Pancreas (tissue), 10 donors: ENCODE data around the gene MAP4K5. TPM values are rescaled to one million over a fixed set of nuclear protein-coding genes. Genes with fewer than 3 reads are reported as not detected.
A peak's percentile ranks its signal among the peaks of the same experiment; 100 is the strongest.

ENCODE experiments used
- ATAC-seq, 4 donors: fragments of 200-7000 bp; cut with Tn5 transposase; one replicate each; pipeline versions ENCODE4 v1.8.0 to v1.9.1; 2020; ENCODE audit warnings: mild to moderate bottlenecking in 4 of 4, moderate library complexity in 4 of 4
- DNase-seq, 6 donors: peaks; one replicate each; pipeline ENCODE4 v3.0.0-alpha.2; 2020
- FAIRE-seq: peaks from 2 replicates; lab custom pipeline; 2012; peaks lifted over from hg19 to GRCh38; lab: Jason Lieb, UNC
- H3K27ac ChIP-seq, 4 donors: fragments of 200-600 bp; sonication (generic); 1 replicate in 3 of 4; 2 replicates in 1 of 4; pipeline versions ENCODE4 v1.5.0 to v1.8.0; 2020
- H3K27me3 ChIP-seq, 4 donors: fragments of 200-600 bp; one replicate each; pipeline ENCODE4 v1.8.0; 2021
- H3K36me3 ChIP-seq, 3 donors: fragments of 200-600 bp; sonication (generic) in 1 of 3; one replicate each; pipeline versions ENCODE4 v1.5.0 to v1.8.0; 2020 to 2021
- H3K4me1 ChIP-seq, 3 donors: fragments of 200-600 bp; one replicate each; pipeline ENCODE4 v1.8.0; 2021
- H3K4me3 ChIP-seq, 4 donors: fragments of 200-600 bp; sonication (generic) in 2 of 4; one replicate each; pipeline versions ENCODE4 v1.5.0 to v1.8.0; 2020 to 2021
- H3K9me3 ChIP-seq, 4 donors: fragments of 200-600 bp; one replicate each; pipeline ENCODE4 v1.8.0; 2021
- WGBS, 2 donors: extraction: QIAGEN DNeasy Blood & Tissue Kit; methylation state at CpG; one replicate each; pipeline ENCODE4 v1.1.7; 2013; 5-methylcytosine and 5-hydroxymethylcytosine counted together
- intact Hi-C, 3 donors: fragments of 100-400 bp; cut with DNase I; formaldehyde crosslinking; loops; one replicate each; pipeline versions ENCODE4 v1.11.1 to v1.14.2; 2022
- polyA plus RNA-seq, 2 donors: library from polyadenylated mRNA; stranded (reverse); fragments of 200-250 nt; gene quantifications; one replicate each; pipeline ENCODE4 v1.2.3, GENCODE V29; 2013
- total RNA-seq, 6 donors: library from RNA; stranded (reverse); fragmentation: NEBNext Ultra II Directional in 4 of 6; extraction: Animal tissue kit (Norgen Biotek cat#: 25700) in 4 of 6; gene quantifications; one replicate each; pipeline versions ENCODE4 v1.2.1 to v1.2.4, GENCODE V29; 2021 to 2023
- TF ChIP-seq, protein P1 (sequence below), 4 donors: fragments of 200-600 bp; sonication (generic) in 3 of 4; IDR thresholded peaks; one replicate each; pipeline versions ENCODE4 v1.5.0 to v1.8.0; 2021; ENCODE audit warnings: antibody characterized with exemption in 4 of 4
- donor health status: healthy with polysubstance abuse.
- donor health status: DM: no; HTN: no; CAD: no; lungs with moderate emphysema.
- donor health status: DM: no; HTN: no; CAD: no.
- donor health status: control.
- donor health status: control.
- donor health status: Bipolar disorder and iron deficiency.
- donor health status: DM: yes; HTN: yes; CAD: no.
- donor health status: DM: no; HTN: no; CAD: no.
- donor health status: DM: no; HTN: no; CAD: no.
- donor health status: DM: yes; HTN: yes; CAD: no.

MAP4K5 gene
- total and polyA plus RNA-seq, 8 donors, result 12.6 to 28.6 (median 21.0) TPM

DNA sequence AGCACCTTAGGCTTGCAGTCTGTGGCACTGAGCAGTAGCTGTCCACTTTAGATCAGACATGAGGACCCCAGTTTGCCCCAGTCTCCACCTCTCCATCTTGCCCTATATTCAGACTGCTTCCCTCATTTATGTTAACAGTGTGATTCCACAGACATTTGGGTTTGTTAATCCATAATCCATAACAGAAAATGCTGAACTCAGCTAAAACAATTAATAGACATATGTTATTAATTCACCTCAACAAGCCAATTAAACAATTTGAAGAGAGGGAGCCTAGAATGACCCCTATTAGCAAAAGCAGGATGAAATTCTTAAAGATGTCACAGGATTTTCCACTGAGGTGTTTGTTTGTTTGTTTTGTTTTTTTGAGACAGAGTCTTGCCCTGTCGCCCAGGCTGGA, 144.8 kb downstream of the MAP4K5 start:
- DNase-seq, result no peak
- WGBS, 2 donors, result 96% methylated on average over 1 of the region's 1 CpG
- Histone ChIP-seq H3K4me3 (no peak overlapping the region), H3K27ac (no peak overlapping the region), H3K9me3 (no peaks in the 10 kb centered on the region), H3K4me1 (peaks cover 14 to 25% (median 16%) of the 10 kb centered on the region in 3 donors), H3K36me3 (no peaks in the 10 kb centered on the region), H3K27me3 (no peaks in the 10 kb centered on the region)
- TF ChIP-seq, protein P1, sequence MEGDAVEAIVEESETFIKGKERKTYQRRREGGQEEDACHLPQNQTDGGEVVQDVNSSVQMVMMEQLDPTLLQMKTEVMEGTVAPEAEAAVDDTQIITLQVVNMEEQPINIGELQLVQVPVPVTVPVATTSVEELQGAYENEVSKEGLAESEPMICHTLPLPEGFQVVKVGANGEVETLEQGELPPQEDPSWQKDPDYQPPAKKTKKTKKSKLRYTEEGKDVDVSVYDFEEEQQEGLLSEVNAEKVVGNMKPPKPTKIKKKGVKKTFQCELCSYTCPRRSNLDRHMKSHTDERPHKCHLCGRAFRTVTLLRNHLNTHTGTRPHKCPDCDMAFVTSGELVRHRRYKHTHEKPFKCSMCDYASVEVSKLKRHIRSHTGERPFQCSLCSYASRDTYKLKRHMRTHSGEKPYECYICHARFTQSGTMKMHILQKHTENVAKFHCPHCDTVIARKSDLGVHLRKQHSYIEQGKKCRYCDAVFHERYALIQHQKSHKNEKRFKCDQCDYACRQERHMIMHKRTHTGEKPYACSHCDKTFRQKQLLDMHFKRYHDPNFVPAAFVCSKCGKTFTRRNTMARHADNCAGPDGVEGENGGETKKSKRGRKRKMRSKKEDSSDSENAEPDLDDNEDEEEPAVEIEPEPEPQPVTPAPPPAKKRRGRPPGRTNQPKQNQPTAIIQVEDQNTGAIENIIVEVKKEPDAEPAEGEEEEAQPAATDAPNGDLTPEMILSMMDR (IDR thresholded peaks at IDR 0.05), result no peak
- intact Hi-C loops, result no loop called here
- no peak for FAIRE-seq
- no peak for ATAC-seq

DNA sequence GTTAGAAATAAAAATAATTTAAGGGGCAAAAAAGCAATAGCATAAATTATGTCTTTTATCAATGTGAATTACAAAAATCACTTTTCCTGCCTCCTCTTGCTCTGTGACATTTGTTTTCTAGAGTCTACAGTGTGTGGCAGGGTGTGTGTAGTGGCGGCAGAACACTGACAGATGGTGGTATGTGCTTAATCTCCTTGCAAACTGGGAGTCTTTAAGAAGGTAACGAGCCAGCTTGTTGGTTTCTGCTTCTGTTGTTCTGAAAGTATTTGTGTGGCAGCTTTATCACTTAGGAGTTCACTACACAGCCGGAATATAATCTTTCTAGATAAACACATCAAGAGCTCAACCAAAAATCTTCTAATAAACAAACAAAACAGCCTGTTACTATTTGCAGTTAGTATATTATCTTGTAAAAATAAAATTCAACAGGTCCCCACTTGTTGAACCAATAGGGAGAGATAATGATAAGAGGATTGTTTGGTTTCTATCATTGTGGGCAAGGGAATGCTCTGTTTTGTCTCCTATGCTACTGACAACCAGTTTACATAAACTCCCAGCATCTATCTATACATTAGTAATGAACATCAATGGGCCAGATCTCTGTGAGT, 148.6 kb downstream of the MAP4K5 start:
- no peak overlapping the region for H3K27ac ChIP-seq
- intact Hi-C loops, result no loop called here
- no peak for DNase-seq

DNA sequence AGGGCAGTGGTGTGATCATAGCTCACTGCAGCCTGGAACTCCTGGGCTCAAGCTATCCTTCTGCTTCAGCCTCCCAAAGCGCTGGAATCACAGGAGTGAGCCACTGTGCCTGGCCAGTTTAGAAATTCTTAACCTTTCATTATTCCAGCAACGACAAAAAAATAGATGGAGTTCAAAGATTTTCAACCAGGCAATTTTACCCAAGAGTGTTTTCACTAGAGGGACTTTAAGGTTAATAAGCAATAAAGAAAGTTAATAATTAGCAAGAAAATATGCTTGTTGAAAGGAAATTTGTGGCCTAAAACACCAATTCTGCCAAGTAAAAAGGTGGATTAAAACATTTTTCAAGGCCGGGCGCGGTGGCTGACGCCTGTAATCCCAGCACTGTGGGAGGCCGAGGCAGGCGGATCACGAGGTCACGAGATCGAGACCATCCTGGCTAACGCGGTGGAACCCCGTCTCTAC, 150.5 kb downstream of the MAP4K5 start:
- peak; percentile 42 to 55 (median 47) for ATAC-seq
- TF ChIP-seq, protein P1 (IDR thresholded peaks at IDR 0.05), result no peak
- Histone ChIP-seq H3K9me3 (no peaks in the 10 kb centered on the region), H3K27ac (peak overlapping the region in 1 of 4 donors; percentile 46), H3K4me1 (peaks cover 0 to 8% (median 4%) of the 10 kb centered on the region in 3 donors), H3K27me3 (no peaks in the 10 kb centered on the region), H3K4me3 (no peak overlapping the region), H3K36me3 (no peaks in the 10 kb centered on the region)
- FAIRE-seq, result no peak
- DNase-seq, result peak in 4 of 6 donors; percentile 28 to 46 (median 38)
- intact Hi-C loops, result no loop called here
- WGBS, 2 donors, result 33 to 43% methylated on average over 14 of the region's 14 CpGs

More for the DNA sequence above, 148.6 kb downstream of the MAP4K5 start:
- Histone ChIP-seq H3K27me3 (no peaks in the 10 kb centered on the region), H3K4me3 (no peak overlapping the region), H3K36me3 (no peaks in the 10 kb centered on the region), H3K9me3 (no peaks in the 10 kb centered on the region), H3K4me1 (peaks cover 1 to 14% (median 12%) of the 10 kb centered on the region in 3 donors)
- ATAC-seq (peak in 3 of 4 donors; percentile 62 to 72 (median 71)), FAIRE-seq (no peak)
- TF ChIP-seq, protein P1 (IDR thresholded peaks at IDR 0.05), result no peak
- WGBS, 2 donors, result 24 to 29% methylated on average over 3 of the region's 3 CpGs

DNA sequence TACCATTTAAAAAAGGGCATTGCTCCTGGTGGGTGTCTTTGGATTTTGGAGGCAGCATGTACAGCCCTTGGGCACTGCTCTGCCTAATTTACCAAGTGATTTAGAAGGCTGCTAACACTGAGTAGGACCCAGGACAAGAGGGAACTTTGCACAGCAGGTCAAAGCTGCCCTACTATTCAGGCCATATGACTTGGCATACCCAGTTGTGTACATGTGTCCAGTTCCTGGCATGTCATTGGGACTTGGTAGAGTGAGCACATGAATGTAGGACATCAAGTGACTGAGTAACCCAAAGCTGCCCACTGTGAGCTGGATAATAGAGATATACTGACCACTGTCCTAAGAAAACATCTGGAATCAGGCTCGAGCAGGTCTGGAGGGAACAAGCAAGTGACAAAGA, 151.4 kb downstream of the MAP4K5 start:
- FAIRE-seq (no peak), ATAC-seq (no peak), DNase-seq (no peak)
- TF ChIP-seq, protein P1 (IDR thresholded peaks at IDR 0.05), result no peak
- WGBS, 2 donors, result 89 to 100% methylated on average over 1 of the region's 1 CpG
- H3K36me3 ChIP-seq, result no peaks in the 10 kb centered on the region
- H3K4me3 ChIP-seq, result no peak overlapping the region
- intact Hi-C loops, result no loop called here
- peaks cover 0 to 8% (median 4%) of the 10 kb centered on the region in 3 donors for H3K4me1 ChIP-seq
- no peaks in the 10 kb centered on the region for H3K27me3 ChIP-seq
- H3K27ac ChIP-seq, result no peak overlapping the region
- H3K9me3 ChIP-seq, result no peaks in the 10 kb centered on the region

DNA sequence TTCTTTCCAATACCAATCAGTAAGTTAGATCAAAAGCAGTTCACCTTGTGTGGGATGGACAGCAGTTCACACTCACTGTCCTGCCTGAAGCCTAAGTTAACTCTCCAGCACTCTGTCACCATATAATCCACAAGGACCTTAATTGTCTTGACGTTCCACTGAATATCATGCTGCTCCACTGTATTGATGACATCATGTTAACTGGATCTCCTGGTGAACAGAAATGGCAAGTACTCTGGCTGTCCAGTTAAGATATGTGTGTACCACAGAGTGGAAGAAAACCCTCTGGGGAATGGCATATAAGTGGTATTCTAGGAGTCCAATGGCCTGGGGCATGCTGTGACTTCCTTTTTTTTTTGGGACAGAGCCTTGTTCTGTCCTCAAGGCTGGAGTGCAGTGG, 151.9 kb downstream of the MAP4K5 start:
- WGBS, 2 donors, result 90 to 94% methylated on average over 1 of the region's 1 CpG
- Histone ChIP-seq H3K27me3 (no peaks in the 10 kb centered on the region), H3K36me3 (no peaks in the 10 kb centered on the region), H3K4me1 (peaks cover 0 to 8% (median 4%) of the 10 kb centered on the region in 3 donors), H3K27ac (no peak overlapping the region), H3K4me3 (no peak overlapping the region), H3K9me3 (no peaks in the 10 kb centered on the region)
- intact Hi-C loops, result no loop called here
- no peak for FAIRE-seq
- no peak for ATAC-seq
- no peak for DNase-seq
- TF ChIP-seq, protein P1 (IDR thresholded peaks at IDR 0.05), result no peak
